CD4-positive, CD25-positive, alpha-beta regulatory T cell (primary cell): ENCODE data around the gene SMIM20. TPM values are rescaled to one million over a fixed set of nuclear protein-coding genes. Genes with fewer than 3 reads are reported as not detected.

Source experiments
- ATAC-seq, 2 donors: fragments of 150-1000 bp; cut with Tn5 transposase; one replicate each; pipeline ENCODE4 v1.10.0; 2021; ENCODE audit warnings: low read depth in 2 of 2, moderate number of reproducible peaks in 2 of 2, moderate library complexity in 1 of 2
- DNase-seq, 3 donors: peaks; one replicate each; pipeline versions ENCODE4 v3.0.0 to v3.0.0-alpha.2; 2012 to 2022; ENCODE audit warnings: mixed read lengths in 1 of 3
- H3K27ac ChIP-seq: one replicate; pipeline ENCODE4 v1.7.0; 2013; ENCODE audit warnings: mild to moderate bottlenecking, low read length; ENCODE audit not compliant: insufficient read depth, poor library complexity, severe bottlenecking
- H3K27me3 ChIP-seq: one replicate; pipeline ENCODE4 v1.7.0; 2013; ENCODE audit warnings: low read length; ENCODE audit not compliant: control insufficient read depth, insufficient read depth
- H3K36me3 ChIP-seq: one replicate; pipeline ENCODE4 v1.7.0; 2013; ENCODE audit warnings: mild to moderate bottlenecking, low read length, moderate library complexity; ENCODE audit not compliant: control insufficient read depth, insufficient read depth
- H3K4me1 ChIP-seq: 2 replicates; pipeline ENCODE4 v1.7.0; 2013; ENCODE audit warnings: mild to moderate bottlenecking, low read length; ENCODE audit not compliant: insufficient read depth, control insufficient read depth, poor library complexity, severe bottlenecking
- H3K4me3 ChIP-seq: one replicate; pipeline ENCODE4 v1.7.0; 2013; ENCODE audit warnings: low read depth, mild to moderate bottlenecking, low read length, moderate library complexity
- H3K9me3 ChIP-seq, 2 experiments: 1 replicate in 1 of 2; 2 replicates in 1 of 2; pipeline ENCODE4 v1.7.0; 2013; ENCODE audit warnings: low read length in 2 of 2, mild to moderate bottlenecking in 1 of 2, moderate library complexity in 1 of 2; ENCODE audit not compliant: control insufficient read depth in 2 of 2
- H3K27ac Mint-ChIP-seq, 3 donors: one replicate each; pipeline ENCODE4 v1.8.0; 2020 to 2022; ENCODE audit warnings: mild to moderate bottlenecking in 3 of 3, mixed read lengths in 3 of 3, moderate library complexity in 2 of 3
- H3K27me3 Mint-ChIP-seq: one replicate; pipeline ENCODE4 v1.8.0; 2022; ENCODE audit warnings: mild to moderate bottlenecking, mixed read lengths
- H3K36me3 Mint-ChIP-seq: one replicate; pipeline ENCODE4 v1.8.0; 2020; ENCODE audit warnings: mixed read lengths
- H3K4me1 Mint-ChIP-seq, 4 donors: one replicate each; pipeline ENCODE4 v1.8.0; 2020 to 2022; ENCODE audit warnings: mixed read lengths in 4 of 4, mild to moderate bottlenecking in 1 of 4
- H3K4me3 Mint-ChIP-seq, 4 donors: one replicate each; pipeline ENCODE4 v1.8.0; 2020 to 2022; ENCODE audit warnings: mild to moderate bottlenecking in 4 of 4, mixed read lengths in 4 of 4, moderate library complexity in 3 of 4
- H3K9me3 Mint-ChIP-seq, 7 donors: one replicate each; pipeline ENCODE4 v1.8.0; 2020 to 2022; ENCODE audit warnings: mixed read lengths in 7 of 7, mild to moderate bottlenecking in 3 of 7, moderate library complexity in 2 of 7
- polyA plus RNA-seq, 4 donors: library from polyadenylated mRNA; unstranded; fragments of 300-500 nt; fragmentation: Illumina TruSeq; gene quantifications; one replicate each; pipeline ENCODE4 v1.2.3, GENCODE V29; 2021
- total RNA-seq: library from RNA; stranded (reverse); gene quantifications from one replicate; pipeline ENCODE4 v1.2.3, GENCODE V29; 2022

Gene SMIM20
- total and polyA plus RNA-seq, 5 donors from 2014 or later, result 7.4 to 80.5 (median 54.1) TPM

DNA sequence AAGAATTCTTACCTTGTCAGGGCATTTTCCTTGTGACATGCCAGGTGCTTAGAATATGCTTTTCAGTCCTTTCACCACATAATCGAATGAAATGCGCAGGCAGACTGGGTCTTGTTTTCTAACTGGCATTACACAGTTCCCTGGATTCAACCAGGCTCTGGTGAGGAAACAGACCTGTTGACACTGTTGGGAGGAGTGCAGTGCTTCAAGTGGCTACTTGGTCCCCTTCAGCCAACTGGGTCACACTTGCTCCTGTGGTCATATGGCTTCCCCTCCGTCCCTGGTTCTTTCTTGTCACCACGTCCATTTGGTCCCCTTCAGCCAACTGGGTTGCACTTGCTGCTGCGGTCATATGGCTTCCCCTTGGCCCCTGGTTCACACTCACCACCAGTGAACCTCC is 9.7 kb downstream of the SMIM20 start:
- Histone ChIP-seq H3K27me3 (no peaks in the 10 kb centered on the region), H3K9me3 (no peaks in the 10 kb centered on the region), H3K36me3 (peaks cover 8% of the 10 kb centered on the region), H3K4me1 (no peaks in the 10 kb centered on the region), H3K27ac (no peak overlapping the region), H3K4me3 (no peak overlapping the region)
- Mint-ChIP-seq H3K27ac (no peak overlapping the region), H3K4me3 (no peak overlapping the region), H3K4me1 (peaks cover 4 to 20% (median 12%) of the 10 kb centered on the region in 4 donors), H3K27me3 (no peaks in the 10 kb centered on the region), H3K36me3 (peaks cover 18% of the 10 kb centered on the region), H3K9me3 (no peaks in the 10 kb centered on the region)
- ATAC-seq (no peak), DNase-seq (no peak)

DNA sequence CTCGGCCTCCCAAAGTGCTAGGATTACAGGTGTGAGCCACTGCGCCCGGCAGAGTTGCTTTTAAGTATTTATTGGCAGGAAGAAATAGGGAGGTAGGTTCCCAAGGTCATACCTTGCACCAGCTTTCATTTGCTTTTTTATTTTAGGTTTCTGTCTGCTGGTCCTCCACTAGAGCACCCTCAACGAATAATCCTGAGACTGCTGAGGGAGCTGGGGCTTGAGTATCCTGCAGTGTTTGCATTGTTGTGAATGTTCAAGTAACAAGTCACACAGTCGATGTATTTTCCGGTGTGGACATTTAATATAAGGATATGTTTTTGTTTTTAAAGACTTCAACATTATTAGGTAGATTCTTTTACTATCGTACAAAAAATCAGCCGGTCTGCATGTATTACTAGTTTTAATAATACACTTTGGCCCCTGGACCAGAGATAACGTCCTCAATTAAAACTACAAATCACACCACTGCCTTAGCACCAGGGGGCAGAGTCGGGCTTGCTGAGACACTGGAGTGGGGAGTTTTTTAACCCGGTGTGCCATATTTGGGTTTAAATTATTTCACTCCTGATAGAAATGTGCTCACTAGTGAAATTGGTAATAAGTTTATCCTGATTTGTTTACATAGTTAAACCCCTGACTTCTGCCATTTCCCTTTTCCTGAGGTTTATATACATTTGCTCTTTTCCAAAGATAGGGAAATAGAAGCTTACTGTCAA is 11.6 kb downstream of the SMIM20 start:
- ATAC-seq (no peak), DNase-seq (peak in 1 of 3 donors; percentile 38)
- Mint-ChIP-seq H3K27me3 (no peaks in the 10 kb centered on the region), H3K4me1 (peaks cover 4 to 13% (median 11%) of the 10 kb centered on the region in 4 donors), H3K36me3 (peaks cover 22% of the 10 kb centered on the region), H3K9me3 (no peaks in the 10 kb centered on the region), H3K4me3 (no peak overlapping the region), H3K27ac (no peak overlapping the region)
- no peaks in the 10 kb centered on the region for H3K27me3 ChIP-seq
- no peaks in the 10 kb centered on the region for H3K9me3 ChIP-seq
- H3K4me3 ChIP-seq, result no peak overlapping the region
- H3K36me3 ChIP-seq, result peaks cover 11% of the 10 kb centered on the region
- no peaks in the 10 kb centered on the region for H3K4me1 ChIP-seq
- H3K27ac ChIP-seq, result no peak overlapping the region

DNA sequence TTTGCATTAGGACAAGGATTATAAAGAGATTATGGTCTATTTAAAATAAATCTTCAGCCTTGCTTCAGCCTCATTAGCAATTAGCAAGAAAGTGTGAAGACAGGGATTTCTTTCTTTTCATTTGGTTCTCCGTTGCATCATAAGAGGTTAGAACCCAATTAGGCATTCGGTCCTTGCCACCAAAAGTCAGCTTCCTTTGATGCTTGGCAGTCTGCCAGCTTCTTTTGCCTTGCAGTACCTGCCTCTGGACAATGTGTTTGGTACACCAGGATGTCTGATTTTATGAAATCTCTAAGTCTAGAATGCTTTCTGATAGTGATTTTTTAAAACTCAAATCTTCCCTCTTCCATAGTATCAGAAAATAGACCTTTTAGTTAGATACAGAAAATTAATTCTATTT is 12.4 kb downstream of the SMIM20 start:
- Mint-ChIP-seq H3K4me3 (no peak overlapping the region), H3K36me3 (peaks cover 19% of the 10 kb centered on the region), H3K27me3 (no peaks in the 10 kb centered on the region), H3K27ac (peak overlapping the region in 1 of 3 donors; percentile 17), H3K9me3 (no peaks in the 10 kb centered on the region), H3K4me1 (peaks cover 4 to 12% (median 9%) of the 10 kb centered on the region in 4 donors)
- H3K27me3 ChIP-seq, result no peaks in the 10 kb centered on the region
- ATAC-seq (no peak), DNase-seq (peak in 1 of 3 donors; percentile 15)
- no peaks in the 10 kb centered on the region for H3K4me1 ChIP-seq
- peaks cover 11% of the 10 kb centered on the region for H3K36me3 ChIP-seq
- no peaks in the 10 kb centered on the region for H3K9me3 ChIP-seq
- H3K27ac ChIP-seq, result no peak overlapping the region
- no peak overlapping the region for H3K4me3 ChIP-seq

DNA sequence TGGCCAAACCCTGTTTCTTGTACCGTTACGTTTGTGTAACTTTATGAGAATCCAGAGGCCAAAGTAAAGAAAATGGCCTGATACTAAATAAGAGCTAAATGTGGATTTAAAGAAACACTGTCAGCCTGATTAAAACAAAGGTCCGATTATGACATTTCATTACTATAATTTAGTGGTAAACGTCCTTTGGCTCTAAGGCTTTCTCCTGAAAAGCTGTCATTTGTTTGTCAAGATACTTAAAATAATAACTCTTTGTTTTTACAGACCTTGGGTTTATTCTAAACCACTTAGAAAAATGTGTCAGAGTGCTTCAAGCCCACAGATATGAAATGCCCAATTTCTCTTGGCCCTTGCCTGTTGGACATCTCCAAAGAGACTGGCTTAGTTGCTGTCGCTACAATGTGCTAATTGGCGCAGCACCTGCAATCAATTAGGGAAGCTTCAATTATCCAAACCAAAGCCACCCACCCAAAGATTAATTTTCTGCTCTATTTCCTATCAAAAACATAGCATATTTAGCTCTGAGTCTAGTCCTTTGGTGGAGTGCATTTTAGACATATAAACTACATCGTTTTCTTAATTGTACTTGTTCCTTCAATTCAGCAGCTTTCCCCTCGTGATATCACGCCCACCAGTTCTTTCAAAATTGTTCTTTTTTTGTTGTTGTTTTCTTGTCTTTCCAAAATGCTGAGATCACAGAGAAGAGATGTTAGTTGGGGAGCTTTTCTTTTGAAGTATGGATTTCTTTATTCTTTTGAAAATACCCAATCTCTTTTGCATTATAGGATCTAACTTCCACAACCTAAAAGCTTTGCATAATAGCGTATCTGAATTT is 13.6 kb downstream of the SMIM20 start:
- Mint-ChIP-seq H3K4me3 (no peak overlapping the region), H3K27ac (no peak overlapping the region), H3K9me3 (no peaks in the 10 kb centered on the region), H3K4me1 (peaks cover 0 to 10% (median 4%) of the 10 kb centered on the region in 4 donors), H3K27me3 (no peaks in the 10 kb centered on the region), H3K36me3 (peaks cover 19% of the 10 kb centered on the region)
- Histone ChIP-seq H3K9me3 (no peaks in the 10 kb centered on the region), H3K4me3 (no peak overlapping the region), H3K27me3 (no peaks in the 10 kb centered on the region), H3K36me3 (peaks cover 9% of the 10 kb centered on the region), H3K27ac (no peak overlapping the region), H3K4me1 (no peaks in the 10 kb centered on the region)
- DNase-seq (no peak), ATAC-seq (no peak)

DNA sequence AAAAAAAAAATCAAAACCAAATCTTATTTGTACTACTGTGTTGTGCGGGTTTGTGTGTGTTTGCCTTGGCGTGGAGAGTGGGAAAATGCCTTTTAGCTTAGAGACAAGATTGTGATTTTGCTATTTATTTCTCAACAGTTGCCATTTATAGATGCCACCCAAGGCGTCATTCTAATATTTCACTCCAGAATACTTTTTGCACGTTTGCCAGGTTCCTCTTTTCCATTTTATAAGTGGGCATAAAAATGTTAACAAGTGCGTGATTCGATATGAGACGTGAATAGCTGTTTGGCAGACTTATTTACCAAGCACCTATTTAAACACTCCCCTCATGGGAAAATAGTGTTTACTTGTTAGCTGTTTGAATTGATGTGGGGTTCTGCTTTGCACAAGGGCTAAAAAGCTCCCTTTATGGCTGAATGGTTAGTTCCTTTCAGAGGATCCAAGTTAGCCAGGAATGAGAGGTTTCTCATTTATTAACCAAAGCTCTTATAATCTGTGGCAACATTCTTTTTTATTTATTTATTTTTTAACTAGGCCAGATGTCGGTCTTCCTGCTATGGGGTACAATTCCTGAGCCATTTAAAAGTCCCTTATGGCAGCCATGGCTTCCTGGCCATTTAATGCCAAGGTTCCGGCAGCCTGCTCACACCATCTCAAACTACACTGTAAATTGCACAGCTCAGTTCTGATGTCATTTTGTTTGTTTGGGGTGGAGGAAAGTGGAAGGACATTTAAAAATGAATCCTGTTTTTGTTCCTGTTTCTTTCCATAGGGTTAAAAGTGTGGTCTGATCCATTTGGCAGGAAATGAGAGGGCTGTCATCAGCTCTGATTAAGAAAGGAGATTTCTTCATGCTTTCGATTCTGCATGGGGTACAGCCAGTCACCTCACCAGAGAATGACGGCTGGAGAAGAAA is 14.6 kb downstream of the SMIM20 start:
- Histone ChIP-seq H3K4me3 (no peak overlapping the region), H3K4me1 (no peaks in the 10 kb centered on the region), H3K27me3 (no peaks in the 10 kb centered on the region), H3K36me3 (peaks cover 5% of the 10 kb centered on the region), H3K27ac (no peak overlapping the region), H3K9me3 (no peaks in the 10 kb centered on the region)
- Mint-ChIP-seq H3K4me1 (peaks cover 0 to 10% (median 4%) of the 10 kb centered on the region in 4 donors), H3K27ac (no peak overlapping the region), H3K4me3 (no peak overlapping the region), H3K27me3 (no peaks in the 10 kb centered on the region), H3K36me3 (peaks cover 19% of the 10 kb centered on the region), H3K9me3 (no peaks in the 10 kb centered on the region)
- DNase-seq (no peak), ATAC-seq (no peak)

DNA sequence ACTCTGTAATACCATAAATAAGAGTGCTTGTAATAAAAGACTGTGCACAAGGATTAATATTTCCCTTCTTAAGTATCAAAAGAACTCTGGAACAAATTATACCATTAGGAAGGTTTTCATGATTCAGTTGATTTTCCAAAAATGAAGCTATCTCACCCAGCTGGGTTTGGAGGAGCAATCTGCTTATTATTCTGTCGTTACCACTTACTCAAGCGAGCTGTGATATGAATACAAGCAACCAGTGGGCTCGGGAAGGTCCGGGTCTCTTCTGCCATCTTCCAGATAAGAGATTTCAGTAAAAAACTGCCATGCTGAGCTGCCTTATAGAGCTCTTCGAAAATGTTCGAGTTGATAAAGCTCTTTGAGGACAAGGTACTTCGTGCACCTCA is 15.3 kb downstream of the SMIM20 start:
- no peak overlapping the region for H3K4me3 Mint-ChIP-seq
- no peaks in the 10 kb centered on the region for H3K9me3 ChIP-seq
- H3K27ac ChIP-seq, result no peak overlapping the region
- H3K4me3 ChIP-seq, result no peak overlapping the region
- H3K36me3 ChIP-seq, result peaks cover 5% of the 10 kb centered on the region
- peaks cover 0 to 10% (median 5%) of the 10 kb centered on the region in 4 donors for H3K4me1 Mint-ChIP-seq
- H3K4me1 ChIP-seq, result no peaks in the 10 kb centered on the region
- H3K27me3 ChIP-seq, result no peaks in the 10 kb centered on the region
- no peak overlapping the region for H3K27ac Mint-ChIP-seq
- ATAC-seq (no peak), DNase-seq (no peak)
- no peaks in the 10 kb centered on the region for H3K27me3 Mint-ChIP-seq
- H3K36me3 Mint-ChIP-seq, result peaks cover 19% of the 10 kb centered on the region
- no peaks in the 10 kb centered on the region for H3K9me3 Mint-ChIP-seq

DNA sequence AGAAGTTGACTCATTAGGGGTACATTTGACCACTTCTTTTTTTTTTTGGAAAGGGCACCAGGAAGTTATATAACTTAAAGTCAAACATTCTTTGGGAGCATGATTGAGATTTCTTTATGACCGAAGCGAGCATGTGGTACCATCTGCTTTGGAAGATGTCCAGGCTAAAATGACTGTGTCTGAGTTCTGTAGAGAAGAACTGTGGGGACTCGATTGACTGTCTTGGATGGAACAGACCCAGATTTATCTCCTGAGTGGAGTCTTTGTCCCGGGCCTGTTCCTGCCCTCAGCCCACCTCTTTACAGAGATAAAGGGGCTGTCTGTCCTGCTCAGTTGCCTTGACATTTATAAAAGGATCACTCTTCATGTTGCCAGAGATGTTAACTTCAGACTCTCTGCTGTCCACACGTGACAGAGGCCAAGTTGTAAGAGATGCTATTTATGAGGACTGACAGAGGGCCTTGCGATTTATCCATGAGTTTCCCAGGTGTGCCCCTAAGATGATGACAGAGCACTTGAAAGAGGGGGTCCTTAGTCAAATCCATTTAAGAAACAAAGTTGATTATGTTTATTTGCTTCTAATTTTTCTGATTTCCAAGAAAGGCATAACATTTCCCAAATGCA is 16.8 kb downstream of the SMIM20 start:
- Histone ChIP-seq H3K9me3 (no peaks in the 10 kb centered on the region), H3K4me3 (no peak overlapping the region), H3K4me1 (no peaks in the 10 kb centered on the region), H3K27me3 (no peaks in the 10 kb centered on the region), H3K36me3 (peaks cover 5% of the 10 kb centered on the region), H3K27ac (no peak overlapping the region)
- Mint-ChIP-seq H3K4me3 (no peak overlapping the region), H3K9me3 (no peaks in the 10 kb centered on the region), H3K4me1 (peaks cover 0 to 10% (median 7%) of the 10 kb centered on the region in 4 donors), H3K36me3 (peaks cover 19% of the 10 kb centered on the region), H3K27me3 (no peaks in the 10 kb centered on the region), H3K27ac (peak overlapping the region in 1 of 3 donors; percentile 12)
- no peak for ATAC-seq
- no peak for DNase-seq
